OCI-LY1 (cell line): ENCODE data around the gene ZXDC.

Experiments used
- H2AFZ ChIP-seq: fragments of 200-600 bp; sonication (generic), shearing (Covaris generic); 2 replicates; pipeline ENCODE4 v1.6.0; 2014; ENCODE audit warnings: antibody characterized with exemption, mild to moderate bottlenecking, low read length
- H3F3A ChIP-seq: fragments of 200-600 bp; sonication (generic), shearing (Covaris generic); 2 replicates; pipeline ENCODE4 v1.6.0; 2014; ENCODE audit warnings: mild to moderate bottlenecking, antibody characterized with exemption, low read length, moderate library complexity; ENCODE audit not compliant: insufficient read depth
- H3K27ac ChIP-seq: fragments of 200-600 bp; sonication (generic); 2 replicates; pipeline ENCODE4 v1.5.1; 2014; ENCODE audit warnings: low read length, mixed run types, mild to moderate bottlenecking, low read depth; ENCODE audit not compliant: poor library complexity, severe bottlenecking
- H3K27me3 ChIP-seq: fragments of 200-600 bp; sonication (generic); 2 replicates; pipeline ENCODE4 v1.6.0; 2014; ENCODE audit warnings: antibody characterized with exemption, mild to moderate bottlenecking, low read length, moderate library complexity; ENCODE audit not compliant: insufficient read depth
- H3K36me3 ChIP-seq: fragments of 200-600 bp; sonication (generic); 2 replicates; pipeline ENCODE4 v1.6.1; 2014; ENCODE audit warnings: mild to moderate bottlenecking, antibody characterized with exemption, low read length, moderate library complexity, mixed read lengths; ENCODE audit not compliant: insufficient read depth
- H3K4me1 ChIP-seq: fragments of 200-600 bp; sonication (generic); 2 replicates; pipeline ENCODE4 v1.5.1; 2014; ENCODE audit warnings: mild to moderate bottlenecking, low read length, moderate library complexity; ENCODE audit not compliant: insufficient read depth, severe bottlenecking
- H3K4me2 ChIP-seq: fragments of 200-600 bp; sonication (generic), shearing (Covaris generic); 2 replicates; pipeline ENCODE4 v1.6.1; 2014; ENCODE audit warnings: low read length
- H3K4me3 ChIP-seq: fragments of 200-600 bp; sonication (generic); 2 replicates; pipeline ENCODE4 v1.5.1; 2014; ENCODE audit warnings: low read length, low read depth, mild to moderate bottlenecking, mixed read lengths; ENCODE audit not compliant: poor library complexity, severe bottlenecking
- H3K79me2 ChIP-seq: fragments of 200-600 bp; shearing (Covaris generic); 2 replicates; pipeline ENCODE4 v1.6.1; 2016; ENCODE audit warnings: mixed run types, low read length, mixed read lengths; ENCODE audit not compliant: insufficient read depth
- H3K9ac ChIP-seq: fragments of 200-600 bp; sonication (generic), shearing (Covaris generic); 2 replicates; pipeline ENCODE4 v1.6.1; 2014; ENCODE audit warnings: mild to moderate bottlenecking, low read length, mixed read lengths
- H3K9me2 ChIP-seq: fragments of 200-600 bp; sonication (generic), shearing (Covaris generic); 2 replicates; pipeline ENCODE4 v1.6.1; 2014; ENCODE audit warnings: low read depth, mild to moderate bottlenecking, low read length, mixed read lengths
- H3K9me3 ChIP-seq: fragments of 200-600 bp; shearing (Covaris generic); 2 replicates; pipeline ENCODE4 v1.6.1; 2014; ENCODE audit warnings: low read length, mixed read lengths
- H4K20me1 ChIP-seq: fragments of 200-600 bp; sonication (generic), shearing (Covaris generic); 2 replicates; pipeline ENCODE4 v1.6.0; 2016; ENCODE audit warnings: mild to moderate bottlenecking, low read length; ENCODE audit not compliant: insufficient read depth
- EZH2 ChIP-seq: fragments of 200-600 bp; sonication (generic), shearing (Covaris generic); IDR thresholded peaks from 2 replicates; pipeline ENCODE4 v1.8.0; 2017; ENCODE audit warnings: borderline replicate concordance, mixed run types, mild to moderate bottlenecking, antibody characterized with exemption, low read length, moderate library complexity, mixed read lengths
- TF ChIP-seq, protein P1 (sequence below): fragments of 200-600 bp; sonication (generic), shearing (Covaris generic); IDR thresholded peaks from 2 replicates; pipeline ENCODE4 v1.5.1; 2017; ENCODE audit warnings: mild to moderate bottlenecking, antibody characterized with exemption, low read length, moderate library complexity, mixed read lengths

ZXDC gene

DNA sequence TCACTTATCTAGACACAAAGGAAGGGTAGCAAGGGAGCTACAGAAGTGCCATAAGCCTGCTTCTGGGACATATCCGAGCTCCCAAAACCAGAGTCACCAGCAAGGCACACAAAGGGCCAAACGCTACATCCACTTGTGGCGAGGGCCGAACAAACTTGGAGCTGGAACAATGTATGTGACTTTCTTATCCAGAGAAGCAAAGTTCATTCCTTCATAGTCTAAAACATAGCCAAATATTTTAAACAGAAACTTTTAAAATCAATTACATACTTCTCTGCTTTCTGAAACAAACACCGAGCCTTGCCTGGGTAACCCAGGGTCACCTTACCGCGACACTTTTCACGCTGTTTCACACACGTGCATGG, 15.9 kb downstream of the ZXDC start:
- no peak overlapping the region for H3K27ac ChIP-seq
- H3K27me3 ChIP-seq, result no peaks in the 10 kb centered on the region
- no peak overlapping the region for H3K4me2 ChIP-seq
- no peak overlapping the region for H3K4me3 ChIP-seq
- H3K9me3 ChIP-seq, result no peaks in the 10 kb centered on the region
- H3K4me1 ChIP-seq, result no peaks in the 10 kb centered on the region
- no peaks in the 10 kb centered on the region for H3F3A ChIP-seq
- no peaks in the 10 kb centered on the region for H3K9me2 ChIP-seq
- H2AFZ ChIP-seq, result no peak overlapping the region
- H3K79me2 ChIP-seq, result no peaks in the 10 kb centered on the region
- no peak overlapping the region for H3K9ac ChIP-seq
- TF ChIP-seq EZH2, result no peak
- TF ChIP-seq, protein P1, sequence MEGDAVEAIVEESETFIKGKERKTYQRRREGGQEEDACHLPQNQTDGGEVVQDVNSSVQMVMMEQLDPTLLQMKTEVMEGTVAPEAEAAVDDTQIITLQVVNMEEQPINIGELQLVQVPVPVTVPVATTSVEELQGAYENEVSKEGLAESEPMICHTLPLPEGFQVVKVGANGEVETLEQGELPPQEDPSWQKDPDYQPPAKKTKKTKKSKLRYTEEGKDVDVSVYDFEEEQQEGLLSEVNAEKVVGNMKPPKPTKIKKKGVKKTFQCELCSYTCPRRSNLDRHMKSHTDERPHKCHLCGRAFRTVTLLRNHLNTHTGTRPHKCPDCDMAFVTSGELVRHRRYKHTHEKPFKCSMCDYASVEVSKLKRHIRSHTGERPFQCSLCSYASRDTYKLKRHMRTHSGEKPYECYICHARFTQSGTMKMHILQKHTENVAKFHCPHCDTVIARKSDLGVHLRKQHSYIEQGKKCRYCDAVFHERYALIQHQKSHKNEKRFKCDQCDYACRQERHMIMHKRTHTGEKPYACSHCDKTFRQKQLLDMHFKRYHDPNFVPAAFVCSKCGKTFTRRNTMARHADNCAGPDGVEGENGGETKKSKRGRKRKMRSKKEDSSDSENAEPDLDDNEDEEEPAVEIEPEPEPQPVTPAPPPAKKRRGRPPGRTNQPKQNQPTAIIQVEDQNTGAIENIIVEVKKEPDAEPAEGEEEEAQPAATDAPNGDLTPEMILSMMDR, result no peak
- peaks cover 87% of the 10 kb centered on the region for H3K36me3 ChIP-seq
- H4K20me1 ChIP-seq, result no peaks in the 10 kb centered on the region

DNA sequence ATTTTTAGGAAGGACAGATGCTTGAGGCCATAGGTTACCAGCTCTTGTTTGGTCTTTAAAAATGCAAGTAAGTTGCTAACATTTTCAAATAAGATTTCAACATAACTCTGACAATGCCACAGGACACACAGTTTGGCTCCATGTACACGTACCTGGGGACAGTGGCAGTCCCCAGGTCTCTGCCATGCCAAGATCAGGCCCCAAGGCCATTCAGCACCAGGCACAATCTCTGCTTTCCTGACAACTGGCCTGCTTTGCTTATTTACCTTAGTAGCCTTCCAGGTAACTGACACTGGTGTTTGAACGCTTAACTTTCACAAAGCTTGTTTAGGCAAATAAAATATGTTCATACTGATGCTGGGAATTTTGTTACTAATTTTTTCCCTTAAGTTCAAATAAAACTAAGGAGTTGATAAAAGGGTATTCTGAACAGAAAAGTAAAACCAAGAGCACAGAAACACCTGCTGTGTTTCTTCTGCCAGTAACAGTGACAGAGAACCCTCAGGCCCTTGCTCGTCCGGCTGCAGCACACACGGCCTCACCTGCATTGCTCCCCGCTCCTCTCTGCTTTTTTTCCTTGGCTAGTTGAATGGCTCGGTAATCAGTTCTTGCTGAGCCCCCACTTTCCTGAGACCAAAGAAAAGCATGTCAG, 16.5 kb downstream of the ZXDC start:
- Histone ChIP-seq H3K9ac (no peak overlapping the region), H3K79me2 (no peaks in the 10 kb centered on the region), H2AFZ (no peak overlapping the region), H3K4me3 (no peak overlapping the region), H4K20me1 (no peaks in the 10 kb centered on the region), H3K27ac (no peak overlapping the region), H3K4me1 (no peaks in the 10 kb centered on the region), H3K9me3 (no peaks in the 10 kb centered on the region), H3F3A (no peaks in the 10 kb centered on the region), H3K27me3 (no peaks in the 10 kb centered on the region), H3K4me2 (no peak overlapping the region), H3K9me2 (no peaks in the 10 kb centered on the region), H3K36me3 (peaks cover 87% of the 10 kb centered on the region)
- TF ChIP-seq, protein P1, result no peak
- TF ChIP-seq EZH2, result no peak

DNA sequence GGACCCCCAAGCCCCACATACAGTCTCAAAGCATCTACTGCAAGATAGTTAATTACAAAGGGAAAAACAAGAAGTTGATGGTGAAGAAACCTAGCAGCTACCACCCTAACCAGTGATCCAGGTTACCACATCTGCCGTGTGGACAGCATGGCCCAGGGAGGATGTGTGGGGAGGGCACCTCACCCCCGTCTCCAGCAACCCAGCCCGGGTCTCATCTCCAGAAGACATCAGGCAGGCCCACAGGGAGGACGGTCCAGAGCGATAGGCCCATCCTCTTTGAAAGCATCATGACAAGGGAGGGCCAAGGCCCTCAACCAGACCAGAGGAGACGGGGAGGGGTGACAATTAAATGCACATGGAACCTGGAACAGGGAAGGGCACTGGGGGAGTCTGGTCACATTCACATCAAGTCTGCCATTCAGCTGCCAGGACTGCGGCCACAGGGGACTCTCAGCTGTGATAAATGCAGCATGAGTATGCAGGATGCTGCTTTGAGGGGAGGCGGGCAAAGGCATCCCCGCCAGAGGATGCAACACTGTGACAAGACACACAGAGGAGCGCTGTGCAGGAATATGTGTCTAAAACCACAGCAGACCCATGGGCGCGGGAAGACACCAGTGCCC, 18.8 kb downstream of the ZXDC start:
- H3K27ac ChIP-seq, result no peak overlapping the region
- H3K9me3 ChIP-seq, result no peaks in the 10 kb centered on the region
- no peaks in the 10 kb centered on the region for H3K4me1 ChIP-seq
- no peak overlapping the region for H2AFZ ChIP-seq
- no peaks in the 10 kb centered on the region for H3K79me2 ChIP-seq
- H3K4me2 ChIP-seq, result no peak overlapping the region
- TF ChIP-seq, protein P1, result no peak
- TF ChIP-seq EZH2, result no peak
- no peaks in the 10 kb centered on the region for H4K20me1 ChIP-seq
- H3K9me2 ChIP-seq, result no peaks in the 10 kb centered on the region
- peaks cover 84% of the 10 kb centered on the region for H3K36me3 ChIP-seq
- H3K9ac ChIP-seq, result no peak overlapping the region
- no peaks in the 10 kb centered on the region for H3K27me3 ChIP-seq
- H3K4me3 ChIP-seq, result no peak overlapping the region
- H3F3A ChIP-seq, result no peaks in the 10 kb centered on the region
